NCI-H187 treated with DMSO at 0.1 percent for 48 hours (cell line): ENCODE data around the gene TBC1D16.

Experiments used
- DNase-seq: peaks from one replicate; lab custom pipeline; 2025; lab: John Stamatoyannopoulos, UW

Gene TBC1D16

GRCh38 chr17:79987187-79987934 lies 48.3 kb downstream of the TBC1D16 start:
- DNase-seq: no peak

DNA sequence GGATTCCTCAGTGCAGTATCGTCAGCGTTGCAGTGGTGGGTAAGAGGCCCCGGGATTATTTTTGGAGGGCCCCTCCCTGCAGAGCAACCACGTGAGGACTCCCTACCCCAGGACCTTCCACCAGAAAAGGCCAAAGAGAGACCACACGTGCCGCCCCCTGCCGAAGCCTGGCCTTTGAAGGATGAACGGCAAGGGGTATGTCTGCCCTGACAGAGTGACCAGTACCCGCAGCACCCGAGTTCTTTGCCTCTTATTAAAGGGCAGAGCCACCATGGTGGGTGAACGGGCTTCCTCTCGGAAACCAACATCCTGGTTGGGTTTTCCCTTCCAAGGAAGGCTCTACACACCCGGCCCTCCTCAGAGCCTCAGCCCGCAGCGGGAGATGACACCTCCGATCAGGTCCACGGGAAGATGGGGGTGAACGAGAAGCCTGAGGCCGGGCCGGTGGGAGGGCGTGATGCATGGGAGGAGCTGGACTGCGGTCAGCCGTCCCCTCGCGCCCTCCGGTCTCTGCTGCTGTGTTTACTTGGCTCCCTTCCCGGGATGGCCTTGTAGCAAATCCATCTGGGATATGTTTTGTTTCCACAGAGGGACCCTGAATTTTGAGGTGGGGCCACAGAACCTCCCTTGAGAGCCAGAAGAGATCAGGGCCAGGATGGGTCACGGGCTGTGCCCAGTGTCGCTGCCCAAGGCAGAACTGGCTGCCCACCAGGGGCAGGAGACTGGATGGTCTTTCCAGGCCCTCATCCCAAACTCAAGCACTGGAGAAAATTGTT lies 49.1 kb downstream of the TBC1D16 start:
- DNase-seq: no peak

- DNase-seq: no peak
These were observed 49.7 kb downstream of the TBC1D16 start for GRCh38 chr17:79985943-79986391.

GRCh38 chr17:79985361-79985942 lies 50.2 kb downstream of the TBC1D16 start:
- no peak for DNase-seq

DNA sequence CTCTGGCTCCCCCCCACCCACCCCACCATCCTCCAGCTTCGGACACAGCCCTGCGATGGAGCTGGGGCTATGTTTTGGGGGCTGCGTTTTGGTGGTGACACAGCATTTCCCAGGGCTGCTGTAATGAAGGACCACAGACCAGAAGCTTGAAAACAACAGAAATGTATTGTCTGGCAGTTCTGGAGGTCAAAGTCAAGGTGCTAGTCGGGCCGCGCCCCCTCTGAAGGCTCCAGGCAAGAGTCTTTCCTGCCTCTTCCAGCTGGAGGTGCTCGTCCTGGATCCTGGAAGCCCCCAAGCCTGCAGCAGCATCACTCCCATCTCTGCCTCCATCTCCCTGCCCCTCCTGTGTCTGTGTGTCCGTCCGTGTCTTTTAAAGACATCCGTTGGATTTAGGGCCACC lies 50.8 kb downstream of the TBC1D16 start:
- DNase-seq: no peak

DNA sequence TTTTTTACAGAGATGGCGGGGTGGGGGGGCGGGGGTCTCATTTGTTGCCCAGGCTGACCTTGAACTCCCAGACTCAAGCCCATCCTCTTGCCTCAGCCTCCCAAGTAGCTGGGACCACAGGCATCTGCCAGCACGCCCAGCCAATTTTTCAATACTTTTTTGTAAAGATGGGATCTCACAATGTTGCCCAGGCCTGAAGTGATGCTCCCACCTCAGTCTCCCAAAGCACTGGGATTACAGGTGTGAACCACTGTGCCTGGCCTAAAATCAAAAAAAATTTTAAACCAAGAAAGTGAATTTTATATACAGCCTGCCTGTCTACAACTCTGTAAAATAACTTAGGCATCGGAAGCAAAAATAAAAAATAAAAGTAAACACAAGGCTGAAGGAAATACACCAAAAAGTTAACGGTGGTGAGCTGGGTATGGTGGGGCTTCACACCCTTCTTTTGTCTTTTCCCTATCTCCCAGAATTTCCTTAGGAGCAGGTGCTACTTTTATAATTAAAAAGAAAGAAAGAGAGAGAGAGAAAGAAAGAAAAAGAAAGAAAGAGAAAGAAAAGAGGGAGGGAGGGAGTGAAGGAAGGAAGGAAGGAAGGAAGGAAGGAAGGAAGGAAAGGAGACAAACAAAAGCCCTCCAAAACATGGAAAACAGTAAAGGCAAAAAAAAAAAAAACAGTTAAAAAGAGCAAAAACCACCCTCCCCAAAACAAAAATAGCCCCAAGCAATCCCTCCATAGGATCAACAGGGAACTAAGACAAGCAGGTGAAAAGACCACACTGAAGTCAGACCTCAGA lies 51.4 kb downstream of the TBC1D16 start:
- no peak for DNase-seq

- no peak for DNase-seq
These were observed 52.2 kb downstream of the TBC1D16 start for GRCh38 chr17:79983456-79983855.

DNA sequence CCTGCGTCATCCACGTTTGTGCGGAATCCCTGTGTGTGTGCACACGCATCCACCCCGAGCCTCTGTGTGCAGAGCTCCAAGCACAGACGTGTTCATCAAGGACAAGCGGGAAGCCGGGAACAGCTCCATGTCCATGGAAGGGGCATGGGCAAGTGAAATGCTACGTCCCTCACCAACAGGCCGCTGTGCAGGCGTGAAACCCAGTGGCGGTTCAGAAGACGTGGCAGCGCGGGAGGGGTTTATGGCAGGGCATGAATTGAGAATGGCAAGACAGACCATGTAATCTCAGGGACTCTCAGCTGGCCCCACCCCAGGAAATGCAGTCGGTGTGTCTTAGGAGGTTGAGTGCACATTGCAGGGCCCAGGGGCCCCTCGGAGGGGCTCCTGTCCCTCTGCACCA lies 52.7 kb downstream of the TBC1D16 start:
- no peak for DNase-seq

DNA sequence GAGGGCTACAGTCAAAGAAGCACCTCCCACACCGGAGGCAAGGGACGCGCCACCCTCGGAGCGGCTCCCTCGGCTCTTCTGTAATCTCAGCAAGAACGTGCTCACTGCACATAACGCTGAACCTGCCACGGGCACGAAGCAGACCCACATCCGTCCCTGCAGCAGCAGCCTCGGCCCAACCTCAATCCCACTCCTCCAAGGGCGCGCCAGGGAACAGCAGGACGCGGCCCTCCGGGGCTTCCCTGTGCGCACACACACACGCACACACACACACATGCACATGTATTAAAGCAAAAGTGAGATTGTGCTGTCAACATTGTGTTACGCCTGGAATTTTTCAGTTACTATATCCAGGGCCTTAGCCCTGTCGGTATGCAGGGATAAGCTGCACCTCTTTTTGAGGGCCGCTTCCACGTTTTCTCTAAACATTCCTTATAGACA lies 54.0 kb downstream of the TBC1D16 start:
- no peak for DNase-seq

- DNase-seq: no peak
These were observed 54.6 kb downstream of the TBC1D16 start for GRCh38 chr17:79981090-79981489.

- no peak for DNase-seq
These were observed 55.2 kb downstream of the TBC1D16 start for GRCh38 chr17:79980246-79981043.

- no peak for DNase-seq
These were observed 55.9 kb downstream of the TBC1D16 start for GRCh38 chr17:79979816-79980215.

DNA sequence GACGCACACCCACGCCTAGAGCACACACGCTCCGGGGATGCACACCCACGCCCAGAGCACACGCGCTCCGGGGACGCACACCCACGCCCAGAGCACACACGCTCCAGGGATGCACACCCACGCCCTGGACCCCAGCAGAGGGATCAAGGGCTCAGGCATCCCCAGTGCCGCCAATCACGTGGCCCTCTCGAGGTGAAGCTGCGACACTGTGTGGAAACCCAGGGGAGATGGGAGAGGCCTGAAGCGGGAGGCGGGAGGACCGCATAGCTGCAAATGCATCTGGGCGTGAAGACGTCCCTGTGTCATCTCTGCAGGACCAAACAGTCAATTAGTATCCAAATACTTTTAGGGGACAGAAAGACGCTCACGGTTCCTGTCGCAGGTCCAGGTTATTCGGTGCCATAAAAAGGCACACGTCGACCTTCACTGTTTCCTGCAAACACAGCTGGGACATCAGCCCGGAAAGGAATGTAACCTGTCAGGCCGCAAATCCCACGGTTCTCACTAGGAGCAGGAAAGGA lies 56.4 kb downstream of the TBC1D16 start:
- no peak for DNase-seq

GRCh38 chr17:79978548-79978855 lies 57.2 kb downstream of the TBC1D16 start:
- DNase-seq: no peak

DNA sequence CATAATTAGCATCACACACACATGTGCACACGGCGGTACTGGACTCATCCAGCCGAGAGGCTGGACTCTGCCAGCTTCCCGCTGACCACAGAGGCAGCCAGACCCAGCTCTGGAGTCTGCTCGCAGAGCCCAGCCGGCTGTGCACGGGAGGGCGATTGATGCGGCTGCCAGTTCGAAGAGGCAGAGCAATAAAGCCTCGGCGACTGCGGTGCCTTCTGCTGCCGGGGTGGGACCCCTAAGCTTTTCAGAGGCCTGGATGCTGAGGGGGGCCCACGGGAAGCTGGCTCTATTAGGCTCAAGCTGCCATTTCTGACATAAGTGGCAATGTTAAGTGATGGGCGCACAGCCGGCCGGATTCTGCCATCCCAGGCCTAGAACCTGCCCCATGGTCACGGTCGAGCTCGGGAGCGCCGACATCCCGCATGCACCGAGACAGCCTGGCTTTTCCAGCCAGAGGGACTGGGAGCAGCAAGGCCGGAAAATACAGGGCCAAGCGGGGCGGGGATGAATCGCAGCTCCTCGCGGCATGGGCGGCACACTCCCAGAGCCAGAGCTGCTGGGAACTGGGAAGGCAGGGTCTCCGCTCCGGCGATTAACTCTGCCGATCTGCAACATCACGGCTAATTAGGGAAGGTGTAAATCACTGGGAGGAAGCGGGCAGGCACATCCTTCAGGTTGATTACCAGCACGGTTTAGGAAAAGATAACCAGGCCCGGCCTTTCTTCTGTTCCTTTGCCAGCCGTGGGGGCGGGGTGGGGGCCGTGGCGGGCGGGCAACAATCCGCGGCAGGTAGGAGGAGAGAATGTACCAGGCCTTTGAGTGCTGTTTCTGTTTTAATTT lies 57.7 kb downstream of the TBC1D16 start:
- DNase-seq: no peak

DNA sequence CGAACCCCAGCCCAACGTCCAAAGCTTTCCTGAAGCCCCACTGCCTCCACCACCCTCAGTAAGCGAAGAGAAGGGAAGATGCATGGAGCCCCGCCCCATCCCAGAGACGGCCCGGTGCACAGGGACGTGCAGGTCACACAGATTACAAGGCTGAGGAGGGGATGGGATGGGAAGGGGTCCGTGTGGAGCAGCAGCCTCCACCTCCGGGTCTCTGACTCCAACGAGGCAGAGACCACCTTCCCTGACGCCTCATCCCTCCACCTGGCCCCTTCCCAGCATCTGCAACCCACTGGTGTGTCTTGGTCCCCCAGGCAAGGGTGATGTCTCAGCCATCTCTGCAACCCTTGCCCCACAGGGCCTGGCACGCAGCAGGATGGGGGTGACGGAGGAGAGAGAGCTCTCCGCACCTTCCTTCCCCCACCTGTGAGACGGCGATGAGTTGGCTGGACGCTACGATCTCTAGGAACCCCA lies 58.5 kb downstream of the TBC1D16 start:
- no peak for DNase-seq

DNA sequence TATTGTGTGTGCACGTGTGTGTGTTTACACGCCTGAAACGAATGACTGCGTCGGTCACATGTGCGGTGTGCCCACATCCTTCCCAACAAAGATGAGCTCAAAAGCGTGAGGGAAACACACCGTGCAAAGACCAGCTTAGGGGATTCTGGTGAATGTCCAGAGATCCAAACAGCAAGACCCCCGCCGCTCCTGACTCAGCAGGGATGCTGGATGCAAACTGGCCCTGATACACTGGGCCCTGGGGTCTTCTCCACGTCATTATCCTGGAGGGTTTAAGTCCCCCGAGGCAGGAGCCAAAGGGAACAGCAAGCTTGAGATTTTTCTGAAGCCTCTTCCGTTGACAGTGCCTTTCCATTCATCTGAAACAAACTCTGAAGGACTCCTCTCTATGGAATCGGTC lies 59.2 kb downstream of the TBC1D16 start:
- DNase-seq: no peak

- no peak for DNase-seq
These were observed 60.1 kb downstream of the TBC1D16 start for GRCh38 chr17:79975498-79976134.

DNA sequence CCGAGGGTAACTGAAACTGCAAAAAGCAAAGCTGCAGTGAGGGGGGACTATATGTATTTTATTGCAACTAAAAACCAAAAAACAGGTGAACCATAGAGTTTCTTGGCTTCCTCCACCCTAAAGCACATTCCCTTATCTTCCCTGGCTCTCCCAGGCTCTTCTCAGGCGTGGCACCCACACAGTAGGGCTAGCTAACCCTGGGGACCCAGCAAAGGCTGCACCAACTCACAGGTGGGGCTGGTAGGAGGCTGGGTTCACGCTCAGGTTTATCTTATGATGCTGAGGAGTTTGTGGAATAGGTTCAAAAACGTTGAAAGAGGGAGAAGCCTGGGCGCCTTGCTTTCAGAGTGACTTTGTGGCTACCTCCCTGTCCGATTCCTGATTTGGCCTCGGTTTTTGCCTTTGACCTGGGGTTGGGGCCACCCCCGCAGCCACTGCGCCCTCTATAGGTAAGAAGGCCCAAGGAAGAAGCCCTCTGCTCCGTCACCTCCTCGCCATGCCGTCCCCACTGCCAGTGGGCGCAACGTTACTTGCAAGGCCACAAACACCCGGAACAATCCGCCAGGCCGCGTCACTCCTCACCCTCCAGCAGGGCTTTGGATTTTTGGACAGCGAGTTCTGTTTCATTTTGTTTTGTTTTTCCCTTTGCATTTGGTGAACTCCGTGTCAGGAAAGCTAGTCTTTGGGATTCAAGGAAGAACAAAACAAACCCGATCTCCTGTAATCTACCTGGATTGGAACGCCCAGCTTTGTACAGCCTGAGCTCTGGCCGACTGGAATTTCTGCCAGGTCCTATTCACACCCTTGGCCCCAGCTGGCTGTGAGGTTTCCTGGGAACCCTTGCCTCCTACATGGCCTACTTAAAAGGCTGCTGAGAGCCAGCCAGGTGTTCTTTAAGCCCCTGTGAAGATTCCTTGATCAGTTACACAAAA lies 60.8 kb downstream of the TBC1D16 start:
- no peak for DNase-seq
